ENCODE data around the gene CAMTA1.

Gene CAMTA1

DNA sequence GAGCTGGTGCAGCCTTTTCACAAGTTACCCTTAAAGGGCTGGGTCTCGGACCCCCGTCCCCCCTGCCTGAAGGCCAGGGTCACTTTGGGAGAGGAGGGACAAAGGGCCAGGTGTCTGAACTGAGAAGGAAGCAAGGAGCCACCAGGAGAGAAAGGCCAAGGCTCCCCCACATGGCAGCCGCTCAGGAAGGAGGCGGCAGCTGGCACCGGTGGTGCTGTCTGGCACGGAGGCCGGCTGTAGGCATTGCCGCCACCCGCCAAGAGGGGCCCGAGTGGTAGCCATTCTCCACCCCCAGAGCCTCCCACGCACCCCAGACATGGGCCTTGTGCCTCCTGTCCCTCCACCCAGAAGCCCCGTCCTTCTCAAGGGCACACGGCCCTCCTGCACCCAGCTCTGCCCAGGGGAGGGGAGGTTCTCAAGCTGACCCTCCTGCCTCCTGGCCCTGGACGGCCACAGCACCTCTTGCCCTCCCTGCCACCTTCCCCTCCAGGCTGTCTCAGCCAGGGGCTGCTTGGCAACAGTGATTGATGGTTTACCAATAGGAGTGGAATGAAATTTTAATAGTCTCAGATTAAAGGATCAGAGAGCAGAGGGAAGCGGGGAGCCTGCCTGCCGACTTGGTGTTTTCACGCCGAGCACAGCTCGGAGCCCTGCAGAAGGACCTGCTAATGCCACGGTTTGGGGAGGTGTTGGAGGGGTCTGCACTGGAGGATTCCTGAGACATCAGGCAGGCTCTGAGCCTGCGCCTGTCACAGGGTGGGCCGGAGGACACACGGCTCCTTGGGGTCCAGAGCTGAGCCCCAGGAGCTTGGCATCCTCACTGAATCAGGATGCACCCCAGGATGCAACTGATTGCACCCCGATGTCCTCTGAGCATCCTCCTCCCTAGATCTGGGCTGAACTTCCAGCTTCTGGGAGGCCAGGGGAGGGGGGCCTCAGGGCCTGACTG is 773.9 kb downstream of the CAMTA1 start:
- intact Hi-C loops (cut with DNase I) = no loop called here
- peak in 1 of 42 donors; percentile 10 for DNase-seq

DNA sequence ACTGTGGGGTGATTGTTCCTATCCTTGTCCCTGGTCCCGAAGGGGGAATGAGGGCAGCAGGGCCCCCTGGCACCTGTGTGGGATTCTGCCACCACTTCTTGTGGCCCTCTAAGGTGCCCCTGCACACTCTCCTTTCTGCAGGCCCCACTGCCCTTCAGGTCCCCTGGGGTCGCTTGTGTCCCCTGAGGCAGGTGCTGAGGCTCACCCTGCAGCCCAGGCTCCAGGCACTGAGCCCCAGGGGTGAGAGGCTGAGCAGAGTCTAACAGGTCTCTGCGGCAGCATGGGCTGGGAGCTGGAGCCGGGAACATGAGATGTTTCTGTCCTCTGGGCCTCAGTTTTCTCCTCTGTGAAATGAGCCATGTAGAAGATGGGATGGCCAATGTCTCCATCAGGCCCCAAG is 774.9 kb downstream of the CAMTA1 start:
- intact Hi-C loops (cut with DNase I) = no loop called here
- DNase-seq = peak in 1 of 42 donors; percentile 9

- intact Hi-C loops (cut with DNase I) = no loop called here
- peak in 1 of 42 donors; percentile 10 for DNase-seq
Observed at GRCh38 chr1:7560601-7561181, 775.4 kb downstream of the CAMTA1 start.

GRCh38 chr1:7561331-7561921 is 776.2 kb downstream of the CAMTA1 start:
- intact Hi-C loops (cut with DNase I) = no loop called here
- peak in 1 of 42 donors; percentile 28 for DNase-seq

DNA sequence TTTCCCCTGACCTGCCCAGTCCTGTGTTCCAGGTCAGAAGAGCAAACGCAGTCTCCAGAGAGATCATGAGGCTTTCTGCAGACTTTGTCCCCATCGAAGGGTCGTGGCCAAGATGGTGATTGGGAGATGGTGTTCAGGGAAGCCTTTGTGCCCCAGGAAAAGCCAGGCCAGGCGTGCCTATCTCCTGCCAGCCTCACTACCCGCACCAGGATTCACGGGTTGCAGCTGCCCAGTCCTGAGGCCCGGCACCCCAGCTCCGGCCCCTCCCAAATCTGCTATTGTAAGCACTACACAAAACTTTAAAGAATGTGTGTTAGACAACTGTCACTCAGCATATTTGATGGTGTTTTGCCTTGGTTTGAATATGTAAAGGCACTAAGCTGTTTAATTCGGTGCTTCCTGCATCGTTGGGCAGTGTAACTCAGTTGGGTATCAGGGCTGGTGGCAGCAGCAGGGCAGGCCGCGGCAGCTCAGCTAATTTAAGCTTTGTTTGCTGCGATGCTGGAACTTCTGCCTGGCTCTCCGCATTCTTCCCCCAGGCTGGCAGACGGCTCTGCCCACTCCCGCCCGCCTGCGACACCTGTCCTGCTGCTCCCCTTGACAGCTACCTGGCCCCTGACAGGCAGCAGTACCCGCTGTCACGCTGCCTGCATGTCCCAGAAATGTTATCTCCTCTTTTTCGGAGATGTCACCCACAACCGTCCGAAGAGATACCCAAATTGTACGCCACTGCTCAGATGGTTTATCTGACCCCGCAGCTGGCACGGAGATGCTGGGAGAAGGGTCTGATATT is 776.9 kb downstream of the CAMTA1 start:
- peak in 1 of 42 donors; percentile 10 for DNase-seq
- intact Hi-C loops (cut with DNase I) = no loop called here

DNA sequence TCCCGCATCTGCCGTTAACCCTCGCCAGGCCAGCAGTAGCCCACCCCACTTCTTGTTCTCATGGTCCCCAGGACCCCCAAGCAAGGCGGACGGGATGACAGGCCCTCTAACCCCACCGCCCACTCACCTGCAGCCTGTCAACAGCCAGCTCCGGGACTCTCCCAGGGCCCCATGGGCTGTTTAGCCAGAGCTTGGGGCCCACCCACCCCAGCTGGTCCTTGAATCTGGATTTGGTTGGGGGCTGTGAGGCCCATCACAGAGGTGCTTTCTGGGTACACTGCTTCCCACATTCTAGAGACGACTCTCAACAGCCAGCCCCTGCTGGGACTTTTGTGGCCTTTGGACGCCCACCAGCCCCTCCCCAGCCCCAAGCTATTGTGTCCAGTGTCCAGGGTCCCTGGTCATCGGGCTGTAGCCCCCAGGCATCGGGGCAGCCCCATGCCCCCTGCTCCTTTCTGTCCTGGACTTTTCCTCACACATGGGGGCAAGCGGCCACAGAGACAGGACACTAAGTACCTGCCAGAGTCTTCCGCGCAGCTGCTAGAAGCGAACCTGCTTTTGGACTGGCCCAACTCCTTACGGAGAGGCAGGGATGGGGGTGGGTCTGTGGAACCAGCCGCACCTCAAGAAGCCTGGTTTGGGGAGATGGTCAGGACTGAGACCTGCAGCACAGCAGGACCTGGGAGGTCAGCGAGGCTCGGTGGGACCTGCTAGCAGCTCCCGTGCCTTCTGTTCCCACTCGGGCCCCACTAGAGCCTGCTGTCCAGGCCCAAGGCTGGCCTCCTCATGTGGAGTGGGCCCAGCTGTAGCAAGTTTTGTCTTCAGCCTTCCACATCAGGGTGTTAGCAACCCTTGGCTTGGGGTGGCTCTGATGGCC is 777.7 kb downstream of the CAMTA1 start:
- no peak for DNase-seq
- intact Hi-C loops (cut with DNase I) = no loop called here

- intact Hi-C loops (cut with DNase I) = no loop called here
Observed at GRCh38 chr1:7564137-7564536, 778.9 kb downstream of the CAMTA1 start.

DNA sequence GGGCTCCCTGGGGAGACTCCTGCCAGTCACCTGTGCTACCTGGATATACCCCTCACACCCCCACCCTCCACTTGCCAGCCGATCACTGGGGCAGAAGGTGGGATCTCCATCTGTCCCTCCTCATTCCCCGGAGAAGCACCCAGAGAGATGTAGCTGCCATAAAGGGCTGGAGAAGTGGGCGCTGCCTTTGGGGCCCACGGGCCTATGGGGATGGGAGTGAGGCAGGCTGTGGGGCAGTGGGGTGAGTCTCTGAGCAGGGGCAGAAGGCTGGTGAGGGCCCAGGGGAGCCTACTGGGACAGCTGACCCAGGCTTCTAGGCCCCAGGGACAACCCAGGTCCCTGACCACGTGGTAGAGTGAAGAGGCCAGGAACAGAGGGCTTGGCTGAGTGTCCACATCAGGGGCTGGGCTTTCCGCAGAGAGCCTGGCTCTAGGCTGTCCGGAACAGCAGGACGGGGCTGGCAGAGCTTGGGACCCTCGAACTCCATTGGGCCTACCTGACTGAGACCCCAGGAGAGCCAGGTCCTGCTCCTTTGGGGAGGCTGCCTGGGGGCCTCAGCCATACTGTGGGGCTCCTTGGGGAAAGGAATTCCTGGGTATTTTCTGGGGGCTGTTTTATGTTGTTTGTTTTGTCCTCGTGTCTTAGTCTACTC is 780.0 kb downstream of the CAMTA1 start:
- DNase-seq = peak in 1 of 42 donors; percentile 8
- intact Hi-C loops (cut with DNase I) = no loop called here

More at GRCh38 chr1:7564137-7564536, 778.9 kb downstream of the CAMTA1 start:
- peak in 1 of 42 donors; percentile 10 for DNase-seq

DNA sequence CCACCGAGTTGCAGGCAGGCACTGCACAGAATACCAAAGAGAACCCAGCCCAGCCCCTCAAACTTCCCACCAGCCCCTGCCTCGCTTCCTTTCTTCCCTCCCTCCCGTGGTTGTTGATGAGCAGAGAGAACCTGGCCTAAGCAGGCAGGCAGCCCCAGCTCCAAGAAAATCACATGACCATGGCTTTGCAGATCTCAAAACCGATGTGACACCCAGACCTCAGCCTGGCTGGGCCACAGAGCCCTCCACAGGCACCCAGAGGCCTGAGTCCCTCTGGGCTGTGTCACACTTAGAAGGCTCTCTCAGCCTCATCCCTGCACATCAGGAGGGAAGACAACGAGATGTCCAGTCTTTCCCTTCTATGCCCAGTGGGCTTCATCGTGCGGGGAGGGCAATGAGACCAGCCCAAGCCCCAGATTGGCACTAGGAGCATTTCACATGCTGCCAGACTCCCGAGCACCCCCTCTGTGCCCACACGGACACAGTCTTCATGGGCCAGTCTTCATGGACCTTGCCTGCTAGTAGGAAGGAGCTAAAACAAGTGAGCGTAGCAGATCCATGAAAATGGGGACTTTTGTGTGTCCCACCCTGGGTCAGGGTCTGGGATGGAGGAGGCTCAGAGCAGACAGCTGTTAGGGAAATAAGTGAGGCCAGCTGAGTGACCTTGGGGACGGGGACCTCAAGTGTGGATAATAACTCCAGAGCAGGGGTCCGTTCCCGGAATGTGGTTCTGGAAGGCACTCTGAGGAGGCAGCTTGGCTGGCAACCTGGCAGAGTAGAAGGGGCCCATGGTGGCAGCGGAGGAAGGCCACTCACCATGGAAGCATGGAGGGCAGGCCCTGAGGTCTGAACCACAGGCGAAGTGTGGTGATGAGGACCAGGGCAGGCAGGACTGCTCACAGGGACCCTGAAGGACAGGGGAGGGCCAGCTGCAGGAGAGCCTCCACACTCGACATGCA is 781.4 kb downstream of the CAMTA1 start:
- intact Hi-C loops (cut with DNase I) = no loop called here
- DNase-seq = peak in 1 of 42 donors; percentile 8

DNA sequence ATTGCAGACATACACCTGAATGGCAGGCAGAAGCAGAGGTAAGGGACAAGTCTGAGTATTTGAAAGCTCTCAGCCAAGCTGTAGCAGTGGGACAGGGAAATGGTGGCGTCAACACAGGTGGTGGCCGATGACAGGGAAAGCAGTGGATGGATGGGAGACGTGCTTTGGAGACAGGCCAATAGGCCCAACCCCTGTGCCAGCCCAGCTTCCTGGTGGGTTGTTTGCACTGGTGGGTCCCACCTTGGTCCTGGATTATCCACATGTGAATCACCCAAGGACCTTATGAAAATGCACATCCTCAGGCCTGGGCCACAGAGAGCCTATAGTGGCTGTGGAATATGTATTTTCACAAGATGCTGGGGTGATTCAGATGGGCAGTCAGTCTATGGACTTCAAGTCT is 782.1 kb downstream of the CAMTA1 start:
- intact Hi-C loops (cut with DNase I) = no loop called here
- DNase-seq = no peak

DNA sequence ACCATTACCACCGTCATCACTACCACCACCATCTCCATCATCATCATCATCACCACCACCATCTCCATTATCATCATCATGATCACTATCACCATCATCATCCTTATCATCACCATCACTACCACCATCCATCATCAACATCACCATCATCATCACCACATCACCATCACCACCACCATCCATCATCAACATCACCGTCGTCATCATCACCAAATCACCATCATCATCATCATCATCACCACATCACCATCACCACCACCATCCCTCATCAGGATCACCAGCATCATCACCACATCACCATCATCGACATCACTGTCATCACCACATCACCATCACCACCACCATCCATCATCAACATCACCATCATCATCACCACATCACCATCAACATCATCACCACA is 782.8 kb downstream of the CAMTA1 start:
- intact Hi-C loops (cut with DNase I) = no loop called here
- no peak for DNase-seq

DNA sequence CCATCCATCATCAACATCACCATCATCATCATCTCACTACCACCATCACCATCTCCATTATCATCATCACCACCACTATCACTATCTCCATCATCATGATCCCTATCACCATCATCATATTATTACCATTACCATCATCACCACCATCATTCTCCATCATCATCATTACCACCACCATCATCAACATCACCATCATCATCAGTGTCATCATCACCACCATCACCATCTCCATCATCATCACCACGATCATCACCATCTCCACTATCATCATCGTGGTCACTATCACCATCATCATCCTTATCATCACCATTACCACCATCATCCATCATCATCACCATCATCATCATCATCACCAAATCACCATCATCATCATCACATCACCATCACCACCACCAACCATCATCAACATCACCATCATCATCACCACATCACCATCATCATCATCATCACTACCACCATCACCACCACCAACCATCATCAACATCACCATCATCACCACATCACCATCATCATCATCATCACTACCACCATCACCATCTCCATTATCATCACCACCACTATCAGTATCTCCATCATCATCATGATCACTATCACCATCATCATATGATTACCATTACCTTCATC is 783.8 kb downstream of the CAMTA1 start:
- DNase-seq = no peak
- intact Hi-C loops (cut with DNase I) = no loop called here

- intact Hi-C loops (cut with DNase I) = no loop called here
- DNase-seq = no peak
Observed at GRCh38 chr1:7570311-7570710, 785.1 kb downstream of the CAMTA1 start.

DNA sequence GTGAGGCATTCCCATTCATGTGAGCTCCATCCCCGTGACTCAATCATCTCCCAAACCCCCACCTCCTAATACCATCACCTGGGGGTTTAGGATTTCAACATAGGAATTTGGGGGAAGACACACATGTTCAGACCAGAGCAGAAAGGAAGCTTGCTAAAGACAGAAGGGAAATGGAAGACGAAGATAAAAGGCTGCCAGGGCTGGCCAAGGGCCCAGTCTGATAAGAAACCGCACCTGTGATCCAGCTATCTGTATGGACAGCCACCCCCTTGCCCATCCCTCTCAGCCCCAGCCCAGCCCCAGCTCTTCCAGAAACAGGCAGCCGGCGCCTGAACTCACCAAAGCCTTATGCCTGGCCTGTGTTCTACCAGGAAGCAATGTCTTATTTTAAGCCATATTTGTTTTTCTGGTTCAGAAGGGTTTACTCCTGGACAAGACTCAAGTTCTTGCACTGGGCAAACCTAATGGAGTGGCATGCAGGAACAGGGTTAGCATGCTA is 787.4 kb downstream of the CAMTA1 start:
- intact Hi-C loops (cut with DNase I) = no loop called here
- no peak for DNase-seq

DNA sequence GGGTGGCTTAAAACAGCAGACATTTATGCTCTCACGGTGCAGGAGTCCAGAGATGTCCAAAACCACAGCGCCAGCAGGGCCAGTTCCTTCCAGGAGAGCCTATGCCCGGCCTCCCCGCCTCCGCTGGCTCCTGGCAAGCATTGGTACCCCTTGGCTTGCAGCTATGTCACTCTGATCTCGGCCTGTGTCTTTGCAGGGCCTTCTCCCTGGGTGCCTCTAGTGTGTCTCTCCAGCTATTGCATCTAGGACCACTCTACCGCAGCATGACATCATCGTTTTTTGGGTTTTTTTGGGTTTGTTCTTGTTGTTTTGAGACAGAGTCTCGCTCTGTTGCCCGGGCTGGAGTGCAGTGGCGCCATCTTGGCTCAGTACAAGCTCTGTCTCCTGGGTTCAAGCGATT is 788.2 kb downstream of the CAMTA1 start:
- no peak for DNase-seq
- intact Hi-C loops (cut with DNase I) = no loop called here

All from head of caudate nucleus (tissue), 42 donors.